Spinal cord (tissue), 10 donors: ENCODE measurements around the gene CEP44. TPM values are rescaled to one million over a fixed set of nuclear protein-coding genes. Genes with fewer than 3 reads are reported as not detected.

Experiments used
- DNase-seq, 6 donors: peaks; one replicate each; pipeline versions ENCODE4 v3.0.0 to v3.0.0-alpha.2; 2013 to 2015; ENCODE audit warnings: low spot score in 6 of 6, low read depth in 4 of 6
- H3K27ac ChIP-seq: one replicate; pipeline ENCODE4 v1.5.1; 2013; ENCODE audit warnings: low read depth, low read length, control low read depth
- H3K27me3 ChIP-seq: one replicate; pipeline ENCODE4 v1.6.1; 2013; ENCODE audit warnings: low read length; ENCODE audit not compliant: control insufficient read depth, insufficient read depth
- H3K36me3 ChIP-seq: one replicate; pipeline ENCODE4 v1.6.1; 2013; ENCODE audit warnings: low read length; ENCODE audit not compliant: control insufficient read depth, insufficient read depth
- H3K4me1 ChIP-seq: one replicate; pipeline ENCODE4 v1.6.1; 2013; ENCODE audit warnings: low read length; ENCODE audit not compliant: control insufficient read depth, insufficient read depth
- H3K4me3 ChIP-seq: one replicate; pipeline ENCODE4 v1.5.1; 2013; ENCODE audit warnings: low read depth, low read length, control low read depth
- H3K9me3 ChIP-seq: one replicate; pipeline ENCODE4 v1.6.1; 2013; ENCODE audit warnings: low read length; ENCODE audit not compliant: control insufficient read depth, insufficient read depth
- WGBS: methylation state at CpG from one replicate; pipeline ENCODE4 v1.1.5; 2013; ENCODE audit warnings: missing lambda C conversion rate; ENCODE audit not compliant: insufficient coverage; 5-methylcytosine and 5-hydroxymethylcytosine counted together
- polyA plus RNA-seq, 2 donors: library from polyadenylated mRNA; unstranded; fragments of 120-200 nt; gene quantifications; one replicate each; pipeline ENCODE4 v1.2.1, GENCODE V29; 2013; ENCODE audit not compliant: insufficient read length in 2 of 2
- total RNA-seq, 2 donors: library from RNA; depleted of rRNA in 1 of 2; stranded (reverse); fragments of 120-200 nt in 1 of 2; fragments of >200 nt in 1 of 2; gene quantifications; one replicate each; pipeline versions ENCODE4 v1.2.3 to v1.2.4, GENCODE V29; 2013 to 2014
- donor health status: healthy.

The CEP44 gene
- total and polyA plus RNA-seq, 4 donors: 12.6 to 32.9 (median 16.8) TPM

- WGBS: no CpG with 5 or more reads among the region's 1 CpG
Measured at GRCh38 chr4:174316546-174316945, 32.8 kb downstream of the CEP44 start.

GRCh38 chr4:174316954-174317353 lies 33.2 kb downstream of the CEP44 start:
- no peak for DNase-seq
- Histone ChIP-seq H3K27me3 (no peaks in the 10 kb centered on the region), H3K4me1 (no peaks in the 10 kb centered on the region), H3K9me3 (no peaks in the 10 kb centered on the region), H3K27ac (no peak overlapping the region), H3K4me3 (no peak overlapping the region), H3K36me3 (no peaks in the 10 kb centered on the region)
- no CpG with 5 or more reads among the region's 2 CpGs for WGBS

More at GRCh38 chr4:174316546-174316945, 32.8 kb downstream of the CEP44 start:
- Histone ChIP-seq H3K27me3 (no peaks in the 10 kb centered on the region), H3K4me1 (no peaks in the 10 kb centered on the region), H3K27ac (no peak overlapping the region), H3K4me3 (no peak overlapping the region), H3K36me3 (no peaks in the 10 kb centered on the region), H3K9me3 (no peaks in the 10 kb centered on the region)
- DNase-seq: no peak

DNA sequence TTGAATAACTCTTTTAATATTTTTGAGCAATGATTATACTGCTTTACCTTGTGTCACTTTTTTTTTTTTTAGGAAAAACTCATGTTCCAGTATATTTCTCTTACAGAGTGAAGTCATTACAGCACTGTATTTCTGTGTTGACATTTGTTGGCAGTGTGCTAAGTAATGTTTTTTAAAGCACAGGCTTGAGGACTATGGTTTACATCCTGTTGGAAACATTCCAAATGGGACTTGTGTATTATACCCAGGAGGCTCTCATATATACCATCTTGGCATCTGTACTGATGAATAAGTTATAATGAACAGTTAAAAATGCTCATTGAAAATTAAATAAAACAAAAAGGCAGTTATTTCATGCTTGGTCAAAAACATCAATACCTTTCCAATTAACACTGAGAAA lies 33.8 kb downstream of the CEP44 start:
- Histone ChIP-seq H3K36me3 (no peaks in the 10 kb centered on the region), H3K27me3 (no peaks in the 10 kb centered on the region), H3K9me3 (no peaks in the 10 kb centered on the region), H3K4me1 (no peaks in the 10 kb centered on the region), H3K4me3 (no peak overlapping the region), H3K27ac (no peak overlapping the region)
- DNase-seq: peak in 1 of 6 donors; percentile 13

DNA sequence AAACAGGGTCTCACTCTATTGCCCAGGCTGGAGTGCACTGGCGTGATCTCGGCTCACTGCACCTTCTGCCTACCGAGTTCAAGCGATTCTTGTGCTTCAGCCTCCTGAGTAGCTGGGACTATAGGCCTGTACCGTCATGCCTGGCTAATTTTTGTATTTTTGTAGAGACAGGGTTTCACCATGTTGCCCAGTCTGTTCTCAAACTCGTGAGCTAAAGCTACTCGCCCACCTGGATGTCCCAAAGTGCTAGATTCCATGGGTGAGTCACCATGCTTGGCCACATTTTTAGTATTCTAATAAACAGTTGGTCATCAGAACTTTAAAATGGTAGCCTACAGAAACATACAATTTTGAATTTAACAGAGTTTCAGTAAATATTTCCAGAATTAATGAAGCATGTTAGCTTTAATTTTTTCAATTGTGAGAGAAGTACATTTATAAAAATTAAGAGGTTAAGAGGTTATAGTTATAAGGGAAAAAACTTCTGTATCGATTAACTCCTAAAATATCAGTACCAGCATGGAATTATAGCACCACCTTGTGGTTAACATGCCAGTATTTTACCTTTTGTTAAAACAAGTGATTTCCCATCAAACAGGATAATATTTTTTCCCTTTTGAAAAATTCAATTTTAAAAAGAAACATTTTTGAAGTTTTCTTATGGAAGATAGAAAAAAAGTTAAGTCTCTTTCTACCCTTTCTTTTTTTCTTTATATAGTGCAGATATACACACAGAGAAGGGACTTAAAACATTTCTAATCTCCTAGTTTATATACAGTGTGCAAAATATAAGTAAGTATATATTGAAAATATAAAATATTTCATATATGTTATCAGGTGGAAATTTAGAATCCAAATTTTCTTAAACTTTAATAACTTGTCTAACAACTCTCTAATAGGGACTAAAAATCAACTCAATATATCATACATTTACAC lies 35.4 kb downstream of the CEP44 start:
- Histone ChIP-seq H3K27me3 (no peaks in the 10 kb centered on the region), H3K4me3 (no peak overlapping the region), H3K36me3 (no peaks in the 10 kb centered on the region), H3K4me1 (no peaks in the 10 kb centered on the region), H3K9me3 (no peaks in the 10 kb centered on the region), H3K27ac (no peak overlapping the region)
- 83% methylated on average over 7 of the region's 8 CpGs for WGBS
- peak; percentile 3 to 83 (median 27) for DNase-seq

GRCh38 chr4:174320494-174321199 lies 36.9 kb downstream of the CEP44 start:
- Histone ChIP-seq H3K9me3 (no peaks in the 10 kb centered on the region), H3K27ac (no peak overlapping the region), H3K4me1 (no peaks in the 10 kb centered on the region), H3K27me3 (no peaks in the 10 kb centered on the region), H3K4me3 (no peak overlapping the region), H3K36me3 (no peaks in the 10 kb centered on the region)
- DNase-seq: no peak
- WGBS: 80% methylated on average over 4 of the region's 5 CpGs

DNA sequence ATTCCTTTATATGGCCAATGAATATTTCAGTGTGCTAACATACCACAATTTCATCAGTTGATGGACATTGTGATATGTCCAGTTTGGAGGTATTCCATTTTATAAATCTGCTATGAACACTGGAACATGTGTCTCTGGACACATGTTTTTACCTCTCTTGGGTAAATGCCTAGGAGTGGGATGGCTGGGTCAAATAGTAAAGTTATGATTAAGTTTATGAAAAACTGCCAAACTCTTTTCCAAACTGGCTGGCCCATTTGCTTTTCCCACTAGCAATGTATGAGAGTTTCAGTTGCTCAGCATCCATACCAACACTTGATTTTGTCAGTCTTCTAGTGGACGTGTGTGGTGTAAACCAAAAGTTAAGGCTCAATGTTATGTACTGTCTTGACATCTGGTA lies 40.5 kb downstream of the CEP44 start:
- H3K4me1 ChIP-seq: no peaks in the 10 kb centered on the region
- H3K36me3 ChIP-seq: no peaks in the 10 kb centered on the region
- H3K27me3 ChIP-seq: no peaks in the 10 kb centered on the region
- DNase-seq: no peak
- no peak overlapping the region for H3K27ac ChIP-seq
- WGBS: no CpG with 5 or more reads among the region's 1 CpG
- H3K4me3 ChIP-seq: no peak overlapping the region
- no peaks in the 10 kb centered on the region for H3K9me3 ChIP-seq

DNA sequence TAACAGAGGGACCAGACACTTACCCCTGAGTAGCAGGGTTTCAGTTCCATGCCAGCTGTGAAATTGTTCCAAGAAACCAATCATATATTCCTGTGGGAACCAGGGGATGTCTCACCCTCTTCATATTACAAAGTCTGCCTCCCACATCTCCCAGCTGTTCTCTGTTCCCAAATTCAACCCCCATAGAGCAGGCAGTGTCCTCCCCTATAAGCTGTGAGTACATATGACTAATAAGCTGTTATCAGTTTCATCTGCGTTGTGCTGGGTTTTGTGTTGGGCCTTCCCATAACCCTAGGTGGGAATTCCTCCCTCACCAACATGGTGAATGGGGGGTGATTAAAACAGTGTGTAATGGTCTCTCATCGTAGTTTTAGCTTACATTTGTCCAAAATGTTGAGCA lies 41.0 kb downstream of the CEP44 start:
- no peaks in the 10 kb centered on the region for H3K36me3 ChIP-seq
- H3K27me3 ChIP-seq: no peaks in the 10 kb centered on the region
- DNase-seq: no peak
- no CpG with 5 or more reads among the region's 2 CpGs for WGBS
- H3K4me1 ChIP-seq: no peaks in the 10 kb centered on the region
- no peak overlapping the region for H3K27ac ChIP-seq
- H3K9me3 ChIP-seq: no peaks in the 10 kb centered on the region
- H3K4me3 ChIP-seq: no peak overlapping the region

GRCh38 chr4:174332741-174333493 lies 49.2 kb downstream of the CEP44 start:
- no peak for DNase-seq
- Histone ChIP-seq H3K27me3 (no peaks in the 10 kb centered on the region), H3K36me3 (no peaks in the 10 kb centered on the region), H3K27ac (no peak overlapping the region), H3K9me3 (no peaks in the 10 kb centered on the region), H3K4me1 (no peaks in the 10 kb centered on the region), H3K4me3 (no peak overlapping the region)
- no CpG with 5 or more reads among the region's 4 CpGs for WGBS

DNA sequence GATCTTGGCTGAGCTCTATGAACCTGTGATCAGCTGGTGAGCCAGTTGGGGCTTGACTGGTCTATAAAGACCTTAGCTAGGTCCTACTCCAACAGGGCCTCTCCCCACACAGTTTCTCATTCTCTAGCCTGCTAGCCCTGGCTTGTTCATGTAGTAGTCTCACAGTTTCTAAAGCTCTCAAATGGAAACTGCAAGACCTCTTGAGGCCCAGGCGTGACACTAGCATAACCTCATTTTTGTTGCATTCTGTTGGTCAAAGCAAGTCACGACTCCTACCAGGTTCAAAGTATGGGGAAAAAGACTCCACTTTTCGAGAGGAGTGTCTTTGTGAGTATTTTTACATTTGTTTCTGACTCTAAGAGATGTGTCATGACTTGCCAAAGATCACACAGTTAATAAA lies 50.9 kb downstream of the CEP44 start:
- 90% methylated on average over 1 of the region's 3 CpGs for WGBS
- Histone ChIP-seq H3K4me1 (no peaks in the 10 kb centered on the region), H3K27me3 (no peaks in the 10 kb centered on the region), H3K4me3 (no peak overlapping the region), H3K9me3 (no peaks in the 10 kb centered on the region), H3K36me3 (no peaks in the 10 kb centered on the region), H3K27ac (no peak overlapping the region)
- no peak for DNase-seq
